Measurements from ENCODE around the gene LYRM4.

Gene LYRM4

GRCh38 chr6:5197084-5197483, 63.7 kb downstream of the LYRM4 start:
- TF ChIP-seq GATA3 (IDR thresholded peaks at IDR 0.05; ENCODE audit: low read depth, low read length) (no peak), GATA2 (IDR thresholded peaks at IDR 0.05; ENCODE audit: low read depth, low read length) (no peak)

GRCh38 chr6:5192135-5192794, 68.5 kb downstream of the LYRM4 start:
- no peak for TF ChIP-seq GATA3 (IDR thresholded peaks at IDR 0.05; ENCODE audit: low read depth, low read length)
- no peak for TF ChIP-seq GATA2 (IDR thresholded peaks at IDR 0.05; ENCODE audit: low read depth, low read length)

GRCh38 chr6:5191722-5192121, 69.0 kb downstream of the LYRM4 start:
- no peak for TF ChIP-seq GATA3 (IDR thresholded peaks at IDR 0.05; ENCODE audit: low read depth, low read length)

GRCh38 chr6:5191222-5191621, 69.5 kb downstream of the LYRM4 start:
- TF ChIP-seq GATA2 (IDR thresholded peaks at IDR 0.05; ENCODE audit: low read depth, low read length) (no peak), GATA3 (IDR thresholded peaks at IDR 0.05; ENCODE audit: low read depth, low read length) (no peak)

- no peak for TF ChIP-seq GATA3 (IDR thresholded peaks at IDR 0.05; ENCODE audit: low read depth, low read length)
- TF ChIP-seq GATA2 (IDR thresholded peaks at IDR 0.05; ENCODE audit: low read depth, low read length) = no peak
Measured at GRCh38 chr6:5190507-5190906, 70.2 kb downstream of the LYRM4 start.

GRCh38 chr6:5188646-5189045, 72.1 kb downstream of the LYRM4 start:
- TF ChIP-seq GATA2 (IDR thresholded peaks at IDR 0.05; ENCODE audit: low read depth, low read length) = no peak
- no peak for TF ChIP-seq GATA3 (IDR thresholded peaks at IDR 0.05; ENCODE audit: low read depth, low read length)

GRCh38 chr6:5184878-5185277, 75.9 kb downstream of the LYRM4 start:
- no peak for TF ChIP-seq GATA2 (IDR thresholded peaks at IDR 0.05; ENCODE audit: low read depth, low read length)
- TF ChIP-seq GATA3 (IDR thresholded peaks at IDR 0.05; ENCODE audit: low read depth, low read length) = no peak

- TF ChIP-seq GATA2 (IDR thresholded peaks at IDR 0.05; ENCODE audit: low read depth, low read length) (no peak), GATA3 (IDR thresholded peaks at IDR 0.05; ENCODE audit: low read depth, low read length) (no peak)
Measured at GRCh38 chr6:5184218-5184617, 76.5 kb downstream of the LYRM4 start.

- TF ChIP-seq GATA2 (IDR thresholded peaks at IDR 0.05; ENCODE audit: low read depth, low read length) = no peak
- TF ChIP-seq GATA3 (IDR thresholded peaks at IDR 0.05; ENCODE audit: low read depth, low read length) = no peak
Measured at GRCh38 chr6:5181510-5182317, 79.0 kb downstream of the LYRM4 start.

- TF ChIP-seq GATA2 (IDR thresholded peaks at IDR 0.05; ENCODE audit: low read depth, low read length) (no peak), GATA3 (IDR thresholded peaks at IDR 0.05; ENCODE audit: low read depth, low read length) (no peak)
Measured at GRCh38 chr6:5180636-5181035, 80.1 kb downstream of the LYRM4 start.

GRCh38 chr6:5179917-5180316, 80.8 kb downstream of the LYRM4 start:
- TF ChIP-seq GATA2 (IDR thresholded peaks at IDR 0.05; ENCODE audit: low read depth, low read length) (no peak), GATA3 (IDR thresholded peaks at IDR 0.05; ENCODE audit: low read depth, low read length) (no peak)

GRCh38 chr6:5178806-5179205, 81.9 kb downstream of the LYRM4 start:
- TF ChIP-seq GATA3 (IDR thresholded peaks at IDR 0.05; ENCODE audit: low read depth, low read length) = no peak
- no peak for TF ChIP-seq GATA2 (IDR thresholded peaks at IDR 0.05; ENCODE audit: low read depth, low read length)

GRCh38 chr6:5175635-5176034, 85.1 kb downstream of the LYRM4 start:
- TF ChIP-seq GATA2 (IDR thresholded peaks at IDR 0.05; ENCODE audit: low read depth, low read length) (no peak), GATA3 (IDR thresholded peaks at IDR 0.05; ENCODE audit: low read depth, low read length) (no peak)

- TF ChIP-seq GATA3 (IDR thresholded peaks at IDR 0.05; ENCODE audit: low read depth, low read length) (no peak), GATA2 (IDR thresholded peaks at IDR 0.05; ENCODE audit: low read depth, low read length) (no peak)
Measured at GRCh38 chr6:5174756-5175549, 85.8 kb downstream of the LYRM4 start.

Measured in SH-SY5Y (cell line).